ENCODE data around the gene TBXA2R.

DNA sequence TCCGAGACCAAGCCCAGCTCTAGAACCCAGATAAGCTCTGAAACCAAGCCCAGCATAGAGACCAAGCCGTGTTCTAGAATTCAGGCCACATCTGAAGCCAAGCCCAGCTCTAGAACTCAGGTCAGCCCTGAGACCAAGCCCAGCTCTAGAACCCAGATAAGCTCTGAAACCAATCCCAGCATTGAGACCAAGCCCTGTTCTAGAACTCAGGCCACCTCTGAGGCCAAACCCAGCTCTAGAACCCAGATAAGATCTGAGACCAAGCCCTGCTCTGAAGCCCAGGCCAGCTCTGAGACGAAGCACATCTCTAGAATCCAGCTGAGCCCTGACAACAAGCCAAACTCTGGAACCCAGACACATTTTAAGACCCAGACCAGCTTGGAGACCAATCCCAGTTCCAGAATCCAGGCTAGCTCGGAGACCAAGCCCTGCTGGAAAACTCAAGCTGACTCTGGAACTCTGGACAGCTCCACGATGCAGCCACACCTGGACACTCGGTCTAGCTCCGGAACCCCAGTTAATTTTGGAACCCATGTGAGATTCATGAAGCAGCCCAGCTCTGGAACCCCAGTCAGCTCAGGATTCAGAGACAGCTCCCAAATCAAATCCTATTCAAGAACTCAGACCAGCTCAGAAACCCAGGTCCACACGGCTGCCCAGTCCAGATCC is 15.6 kb downstream of the TBXA2R start:
- TF ChIP-seq, protein P1, sequence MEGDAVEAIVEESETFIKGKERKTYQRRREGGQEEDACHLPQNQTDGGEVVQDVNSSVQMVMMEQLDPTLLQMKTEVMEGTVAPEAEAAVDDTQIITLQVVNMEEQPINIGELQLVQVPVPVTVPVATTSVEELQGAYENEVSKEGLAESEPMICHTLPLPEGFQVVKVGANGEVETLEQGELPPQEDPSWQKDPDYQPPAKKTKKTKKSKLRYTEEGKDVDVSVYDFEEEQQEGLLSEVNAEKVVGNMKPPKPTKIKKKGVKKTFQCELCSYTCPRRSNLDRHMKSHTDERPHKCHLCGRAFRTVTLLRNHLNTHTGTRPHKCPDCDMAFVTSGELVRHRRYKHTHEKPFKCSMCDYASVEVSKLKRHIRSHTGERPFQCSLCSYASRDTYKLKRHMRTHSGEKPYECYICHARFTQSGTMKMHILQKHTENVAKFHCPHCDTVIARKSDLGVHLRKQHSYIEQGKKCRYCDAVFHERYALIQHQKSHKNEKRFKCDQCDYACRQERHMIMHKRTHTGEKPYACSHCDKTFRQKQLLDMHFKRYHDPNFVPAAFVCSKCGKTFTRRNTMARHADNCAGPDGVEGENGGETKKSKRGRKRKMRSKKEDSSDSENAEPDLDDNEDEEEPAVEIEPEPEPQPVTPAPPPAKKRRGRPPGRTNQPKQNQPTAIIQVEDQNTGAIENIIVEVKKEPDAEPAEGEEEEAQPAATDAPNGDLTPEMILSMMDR (IDR thresholded peaks at IDR 0.05; ENCODE audit: control extremely low read depth in 1 of 3, insufficient read depth in 1 of 3, low read depth in 1 of 3, low read length in 3 of 3), result no peak
- TF ChIP-seq POLR2AphosphoS5 (IDR thresholded peaks at IDR 0.05; ENCODE audit: low read depth, low read length), result no peak
- no peak for TF ChIP-seq EGR1 (IDR thresholded peaks at IDR 0.05; ENCODE audit: borderline replicate concordance, low read depth, low read length)
- no peak for TF ChIP-seq POLR2A (IDR thresholded peaks at IDR 0.05; ENCODE audit: control extremely low read depth in 1 of 2, low read depth in 2 of 2, low read length in 2 of 2)
- TF ChIP-seq, protein P2, sequence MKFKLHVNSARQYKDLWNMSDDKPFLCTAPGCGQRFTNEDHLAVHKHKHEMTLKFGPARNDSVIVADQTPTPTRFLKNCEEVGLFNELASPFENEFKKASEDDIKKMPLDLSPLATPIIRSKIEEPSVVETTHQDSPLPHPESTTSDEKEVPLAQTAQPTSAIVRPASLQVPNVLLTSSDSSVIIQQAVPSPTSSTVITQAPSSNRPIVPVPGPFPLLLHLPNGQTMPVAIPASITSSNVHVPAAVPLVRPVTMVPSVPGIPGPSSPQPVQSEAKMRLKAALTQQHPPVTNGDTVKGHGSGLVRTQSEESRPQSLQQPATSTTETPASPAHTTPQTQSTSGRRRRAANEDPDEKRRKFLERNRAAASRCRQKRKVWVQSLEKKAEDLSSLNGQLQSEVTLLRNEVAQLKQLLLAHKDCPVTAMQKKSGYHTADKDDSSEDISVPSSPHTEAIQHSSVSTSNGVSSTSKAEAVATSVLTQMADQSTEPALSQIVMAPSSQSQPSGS (IDR thresholded peaks at IDR 0.05; ENCODE audit: low read length), result no peak
- no peak for TF ChIP-seq PHF8 (conservative IDR thresholded peaks at IDR 0.05; ENCODE audit: low read depth, low read length)
